ENCODE measurements around the gene KRTAP9-1. TPM values are rescaled to one million over a fixed set of nuclear protein-coding genes. Genes with fewer than 3 reads are reported as not detected.
A peak's percentile ranks its signal among the peaks of the same experiment; 100 is the strongest.
"Not testable (repeated sequence)": the region's sequence is repeated elsewhere in the genome, so short reads cannot be mapped to it uniquely, and the experiment has no call there.

Gene KRTAP9-1, protein sequence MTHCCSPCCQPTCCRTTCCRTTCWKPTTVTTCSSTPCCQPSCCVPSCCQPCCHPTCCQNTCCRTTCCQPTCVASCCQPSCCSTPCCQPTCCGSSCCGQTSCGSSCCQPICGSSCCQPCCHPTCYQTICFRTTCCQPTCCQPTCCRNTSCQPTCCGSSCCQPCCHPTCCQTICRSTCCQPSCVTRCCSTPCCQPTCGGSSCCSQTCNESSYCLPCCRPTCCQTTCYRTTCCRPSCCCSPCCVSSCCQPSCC
- not detected for polyA plus RNA-seq (2013, experiment 1 of 2; ENCODE audit: insufficient read length)
- not detected for polyA plus RNA-seq (2013, experiment 2 of 2; ENCODE audit: insufficient read length)

DNA sequence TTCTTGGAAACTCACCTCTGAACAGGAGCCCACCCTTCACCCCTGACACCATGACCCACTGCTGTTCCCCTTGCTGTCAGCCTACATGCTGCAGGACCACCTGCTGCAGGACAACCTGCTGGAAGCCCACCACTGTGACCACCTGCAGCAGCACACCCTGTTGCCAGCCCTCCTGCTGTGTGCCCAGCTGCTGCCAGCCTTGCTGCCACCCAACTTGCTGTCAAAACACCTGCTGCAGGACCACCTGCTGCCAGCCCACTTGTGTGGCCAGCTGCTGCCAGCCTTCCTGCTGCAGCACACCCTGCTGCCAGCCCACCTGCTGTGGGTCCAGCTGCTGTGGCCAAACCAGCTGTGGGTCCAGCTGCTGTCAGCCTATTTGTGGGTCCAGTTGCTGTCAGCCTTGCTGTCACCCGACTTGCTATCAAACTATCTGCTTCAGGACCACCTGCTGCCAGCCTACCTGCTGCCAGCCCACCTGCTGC, at the start of gene KRTAP9-1:
Gene KRTAP9-1 (plus strand): TSS at position 51 of the 482 bp plus-strand sequence. CDS start 0 bp downstream, at position 51.
- DNase-seq: not testable (repeated sequence)

DNA sequence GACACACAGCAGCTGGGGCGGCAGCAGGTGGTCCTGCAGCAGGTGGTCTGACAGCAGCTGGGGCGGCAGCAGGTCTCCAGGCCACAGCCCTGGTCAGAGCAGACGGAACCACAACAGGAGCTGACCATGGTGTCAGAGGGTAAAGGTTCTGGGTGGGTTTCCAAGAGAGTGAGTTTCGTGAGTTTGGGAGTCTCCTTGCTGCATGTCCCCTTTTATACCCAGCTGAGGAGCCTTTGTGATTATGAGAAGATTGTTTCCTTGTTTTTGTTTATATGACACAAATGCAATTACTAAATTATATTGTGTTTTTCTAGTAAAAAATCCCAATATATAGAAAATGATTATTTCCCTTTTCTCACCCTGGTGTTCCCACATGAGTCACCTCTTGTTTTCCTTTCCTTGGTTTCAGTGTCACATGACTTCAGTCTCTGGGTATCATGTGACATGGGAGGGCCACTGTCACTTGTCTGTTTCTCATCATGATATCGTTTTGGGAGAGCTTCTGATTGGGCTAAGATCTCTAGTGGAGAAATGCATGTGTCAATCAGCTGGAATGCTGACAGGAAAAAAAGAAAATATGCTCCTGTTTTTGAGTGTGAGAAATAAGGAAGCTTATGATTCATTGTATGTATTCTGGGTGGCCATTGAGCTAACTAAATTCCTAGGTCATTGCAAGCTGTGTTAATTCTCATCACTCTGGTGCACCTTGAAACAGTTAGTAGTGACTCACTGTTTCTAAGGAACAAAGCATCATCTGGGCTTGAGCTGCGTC, 49.1 kb upstream of the KRTAP9-1 start, which contains the start of gene KRTAP4-6:
Gene KRTAP4-6 (minus strand): TSS at position 185 of the 772 bp plus-strand sequence. CDS start 57 bp downstream, at position 128.
- peak; percentile 97 for DNase-seq

DNA sequence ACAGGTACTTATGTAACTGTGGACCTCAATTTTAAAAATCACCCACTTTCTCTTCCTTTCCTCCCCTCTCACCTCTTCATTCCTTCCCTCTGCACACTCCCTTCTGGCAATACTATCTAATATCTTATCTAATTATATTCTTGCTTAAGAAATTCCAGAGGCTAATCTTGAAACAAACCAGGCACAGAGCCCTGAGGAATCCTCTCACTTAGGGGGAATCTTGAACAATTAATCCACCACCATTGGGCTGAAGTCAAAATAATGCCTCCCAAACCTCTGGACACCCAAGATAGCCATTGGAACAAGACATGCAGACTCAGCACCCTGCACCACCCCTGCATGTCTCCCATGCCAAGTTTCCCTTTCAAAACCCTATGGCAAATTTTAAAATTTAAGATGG, 48.3 kb upstream of the KRTAP9-1 start:
- no peak for DNase-seq

DNA sequence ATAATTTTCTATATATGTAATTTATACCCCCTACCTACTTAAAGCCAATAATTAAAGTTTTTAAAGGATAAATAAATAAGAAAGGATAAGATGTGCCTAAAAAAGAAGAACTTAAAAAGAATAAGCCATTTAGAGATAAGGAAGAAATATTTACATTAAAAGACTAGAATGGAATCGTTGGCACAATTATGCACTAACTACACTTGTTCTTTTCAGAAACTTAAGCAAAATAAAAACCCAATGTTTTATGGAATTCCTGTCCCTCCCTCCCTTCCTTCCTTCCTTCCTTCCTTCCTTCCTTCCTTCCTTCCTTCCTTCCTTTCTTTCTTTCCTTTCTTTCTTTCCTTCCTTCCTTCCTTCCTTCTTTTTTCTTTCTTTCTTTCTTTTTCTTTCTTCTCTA, 44.8 kb upstream of the KRTAP9-1 start:
- DNase-seq: no peak

DNA sequence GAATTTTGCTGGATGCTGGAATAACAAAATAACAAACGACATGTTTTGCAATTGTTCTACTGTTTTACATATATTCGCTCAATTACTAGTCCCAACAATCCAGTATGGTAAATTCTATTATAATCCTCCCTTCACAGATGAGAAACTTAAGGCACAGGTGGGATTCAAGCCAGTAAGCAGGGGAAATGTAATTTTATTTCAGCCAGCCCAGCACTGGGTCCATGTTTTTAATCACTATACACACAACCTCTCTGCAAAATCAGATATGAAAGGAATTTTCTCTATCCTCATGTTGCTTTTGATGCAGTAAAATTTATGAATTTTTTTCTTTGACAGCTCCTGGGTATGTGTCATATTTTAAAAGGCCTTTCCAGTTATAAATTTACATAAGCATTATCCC, 44.4 kb upstream of the KRTAP9-1 start:
- DNase-seq: no peak

DNA sequence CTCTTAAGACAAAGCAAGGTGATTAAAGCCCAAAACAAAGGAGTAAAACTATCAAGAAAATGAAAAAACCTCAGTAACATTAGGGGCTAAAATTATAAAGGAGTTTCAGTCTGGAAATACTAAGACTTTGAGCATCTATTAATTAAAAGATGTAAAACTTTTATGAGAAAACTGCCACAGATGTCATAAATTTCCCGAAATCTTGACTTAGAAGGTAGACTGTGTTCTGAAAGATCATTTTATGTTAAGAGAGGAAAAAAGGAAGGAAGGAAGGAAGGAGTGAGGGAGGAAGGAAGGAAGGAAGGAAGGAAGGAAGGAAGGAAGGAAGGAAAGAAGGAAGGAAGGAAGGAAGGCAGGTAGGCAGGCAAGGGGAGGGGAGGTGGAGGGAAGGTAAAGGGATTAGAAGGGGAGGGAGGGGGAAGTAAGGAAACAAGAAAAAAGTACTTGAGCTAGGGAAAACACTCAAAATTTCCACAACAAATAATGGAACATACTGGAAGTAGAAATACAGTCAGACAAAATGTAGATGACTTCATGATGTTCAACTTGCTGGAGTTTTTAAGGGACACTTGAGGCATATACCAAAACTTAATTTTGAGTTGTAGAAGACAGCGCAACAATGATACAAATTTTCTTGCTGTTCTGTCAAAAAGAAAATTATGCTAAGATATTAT, 42.0 kb upstream of the KRTAP9-1 start:
- DNase-seq: no peak

DNA sequence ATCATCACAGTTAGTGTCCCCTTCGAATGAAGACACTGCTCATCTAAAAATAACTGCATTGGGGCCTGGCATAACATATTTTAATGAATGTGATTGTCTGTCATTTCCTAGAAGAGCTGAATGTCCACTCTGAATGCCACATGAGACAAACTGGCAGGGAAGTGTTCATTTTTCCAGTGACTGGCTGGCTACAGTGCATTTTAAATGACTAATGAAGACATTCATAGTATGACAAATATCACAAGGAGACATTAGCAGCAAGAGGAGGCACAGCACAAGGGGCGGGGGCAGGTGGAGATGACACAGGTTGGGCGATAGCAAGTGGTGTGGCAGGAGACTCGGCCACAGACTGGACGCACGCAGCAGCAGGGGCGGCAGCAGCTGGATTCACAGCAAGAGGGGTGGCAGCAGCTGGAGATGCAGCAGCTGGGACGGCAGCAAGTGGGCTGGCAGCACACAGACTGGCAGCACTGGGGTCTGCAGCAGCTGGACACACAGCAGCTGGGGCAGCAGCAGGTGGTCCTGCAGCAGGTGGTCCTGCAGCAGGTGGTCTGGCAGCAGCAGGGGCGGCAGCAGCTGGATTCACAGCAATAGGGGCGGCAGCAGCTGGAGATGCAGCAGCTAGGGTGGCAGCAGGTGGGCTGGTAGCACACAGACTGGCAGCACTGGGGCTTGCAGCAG, 40.6 kb upstream of the KRTAP9-1 start:
- DNase-seq: not testable (repeated sequence)

DNA sequence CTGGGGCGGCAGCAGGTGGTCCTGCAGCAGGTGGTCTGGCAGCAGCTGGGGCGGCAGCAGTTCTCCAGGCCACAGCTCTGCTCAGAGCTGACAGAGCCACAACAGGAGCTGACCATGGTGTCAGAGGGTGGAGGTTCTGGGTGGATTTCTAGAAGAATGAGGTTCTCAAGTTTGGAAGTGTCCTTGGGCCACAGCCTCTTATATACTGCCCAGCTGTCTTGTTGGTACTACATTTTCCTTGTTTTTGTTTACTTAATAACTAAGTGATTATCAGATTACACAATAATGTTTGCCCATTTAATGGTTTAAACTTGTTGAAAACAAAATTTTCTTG, 40.1 kb upstream of the KRTAP9-1 start, which contains the start of gene KRTAP4-5:
Gene KRTAP4-5 (minus strand): TSS at position 174 of the 334 bp plus-strand sequence. CDS start 58 bp downstream, at position 116.
- no peak for DNase-seq

DNA sequence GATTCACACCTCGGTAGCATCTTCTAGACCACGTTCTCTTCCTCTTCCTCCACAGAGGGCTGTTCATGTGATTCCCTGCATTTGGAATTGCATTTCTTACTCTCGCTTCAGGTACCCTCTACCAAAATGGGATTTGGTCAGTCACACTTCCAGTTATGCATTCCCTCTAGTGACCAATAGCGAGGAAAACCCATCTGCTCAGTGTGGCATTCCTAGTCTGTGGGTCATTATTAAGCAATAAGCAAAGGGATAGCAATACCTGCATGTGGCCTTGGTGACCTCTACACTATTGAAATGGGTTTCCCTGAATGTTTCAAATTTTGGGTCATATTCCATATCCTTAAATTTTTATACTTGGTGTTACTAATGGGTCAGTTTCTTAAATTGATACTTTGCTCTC, 39.7 kb upstream of the KRTAP9-1 start:
- DNase-seq: no peak

DNA sequence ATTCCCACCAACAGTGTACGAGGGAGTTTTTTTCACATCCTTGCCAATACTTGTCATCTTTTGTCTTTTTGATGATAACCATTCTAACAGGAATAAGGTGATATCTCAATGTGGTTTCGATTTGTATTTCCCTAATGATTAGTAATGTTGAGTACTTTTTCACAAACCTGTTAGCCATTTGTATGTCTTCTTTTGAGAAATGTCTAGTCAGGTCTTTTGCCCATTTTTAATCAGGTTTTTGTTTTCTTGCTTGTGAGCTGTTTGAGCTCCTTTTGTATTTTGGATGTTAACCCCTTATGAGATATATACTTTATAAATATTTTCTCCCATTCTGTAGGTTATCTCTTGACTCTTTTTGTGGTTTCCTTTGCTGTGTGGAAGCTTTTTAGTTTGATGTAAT, 38.2 kb upstream of the KRTAP9-1 start:
- DNase-seq: no peak

DNA sequence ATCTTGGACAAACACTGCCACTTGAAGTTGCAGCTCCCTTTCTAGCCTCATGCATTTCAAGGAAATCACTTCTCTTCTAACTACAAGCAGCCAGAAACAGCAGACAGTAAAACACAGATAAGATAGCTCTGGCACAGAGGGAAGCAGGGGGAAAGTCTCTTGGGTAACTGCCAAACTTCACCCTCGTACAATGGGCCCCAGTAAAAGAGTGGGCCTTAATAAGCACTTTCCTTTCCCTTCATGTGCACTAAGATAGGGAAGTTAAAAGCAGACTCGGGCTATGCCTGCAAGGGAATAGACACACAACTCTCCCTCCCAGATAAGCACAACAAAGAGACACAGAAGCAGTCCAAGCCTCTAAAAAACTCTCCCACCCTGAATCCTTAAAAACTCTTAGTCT, 35.8 kb upstream of the KRTAP9-1 start:
- DNase-seq: no peak

DNA sequence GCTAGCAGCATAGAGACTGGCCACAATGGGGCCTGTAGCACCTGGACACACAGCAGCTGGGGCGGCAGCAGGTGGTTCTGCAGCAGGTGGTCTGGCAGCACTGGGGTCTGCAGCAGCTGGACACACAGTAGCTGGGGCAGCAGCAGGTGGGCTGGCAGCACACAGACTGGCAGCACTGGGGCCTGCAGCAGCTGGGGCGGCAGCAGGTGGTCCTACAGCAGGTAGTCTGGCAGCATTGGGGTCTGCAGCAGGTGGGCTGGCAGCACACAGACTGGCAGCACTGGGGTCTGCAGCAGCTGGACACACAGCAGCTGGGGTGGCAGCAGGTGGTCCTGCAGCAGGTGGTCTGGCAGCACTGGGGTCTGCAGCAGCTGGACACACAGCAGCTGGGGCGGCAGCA, 29.5 kb upstream of the KRTAP9-1 start:
- not testable (repeated sequence) for DNase-seq

DNA sequence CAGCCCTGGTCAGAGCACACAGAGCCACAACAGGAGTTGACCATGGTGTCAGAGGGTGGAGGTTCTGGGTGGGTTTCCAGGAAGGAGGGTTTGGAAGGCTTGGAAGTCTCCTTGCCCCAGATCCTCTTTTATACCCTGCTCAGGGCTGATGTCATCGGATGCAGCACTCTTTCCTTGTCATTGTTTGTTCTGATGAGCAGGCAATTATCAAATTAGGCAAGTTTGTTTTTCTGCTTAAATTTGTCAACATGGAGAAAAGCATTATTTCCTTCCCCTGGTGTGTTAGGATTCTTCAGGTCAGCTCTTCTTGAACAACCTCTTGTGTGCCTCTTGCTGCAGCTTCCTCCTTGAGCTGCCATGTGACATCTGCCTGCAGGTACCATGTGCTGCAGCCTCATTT, 29.0 kb upstream of the KRTAP9-1 start, which contains the start of gene KRTAP4-4:
Gene KRTAP4-4 (minus strand): TSS at position 101 of the 400 bp plus-strand sequence. CDS start 57 bp downstream, at position 44.
- no peak for DNase-seq

DNA sequence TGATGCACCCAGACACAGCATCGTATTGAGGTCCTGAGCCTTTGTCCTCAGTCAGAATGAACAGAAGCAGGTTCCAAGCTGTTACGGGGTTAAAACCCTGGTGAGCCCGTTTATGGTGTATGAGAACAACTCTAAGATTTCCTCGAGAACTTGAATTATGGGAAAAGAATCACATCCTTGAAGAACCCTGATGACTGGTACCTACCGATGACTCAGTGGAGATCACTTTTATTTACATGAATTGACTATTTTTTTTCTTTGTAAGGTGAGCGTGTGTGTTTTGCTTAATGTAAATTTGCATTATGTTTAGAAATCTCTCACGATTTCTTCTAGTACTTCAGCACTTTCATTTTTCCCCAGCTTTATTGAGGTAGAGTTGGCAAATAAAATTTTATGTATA, 25.9 kb upstream of the KRTAP9-1 start:
- DNase-seq: no peak

DNA sequence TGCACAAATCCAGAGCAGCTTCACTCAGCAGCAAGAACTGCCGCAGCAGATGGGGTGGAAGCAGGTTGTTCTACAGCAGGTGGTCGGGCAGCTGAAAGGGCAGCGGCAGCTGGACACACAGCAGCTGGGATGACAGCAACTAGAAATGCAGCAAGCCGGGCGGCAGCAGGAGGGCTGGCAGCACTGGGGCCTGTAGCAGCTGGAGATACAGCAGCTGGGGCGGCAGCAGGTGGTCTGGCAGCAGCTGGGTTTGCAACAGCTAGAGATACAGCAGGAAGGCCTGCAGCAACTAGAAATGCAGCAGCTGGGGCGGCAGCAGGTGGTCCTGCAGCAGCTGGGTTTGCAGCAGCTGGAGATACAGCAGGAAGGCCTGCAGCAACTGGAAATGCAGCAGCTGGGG, 22.1 kb upstream of the KRTAP9-1 start:
- no peak for DNase-seq

DNA sequence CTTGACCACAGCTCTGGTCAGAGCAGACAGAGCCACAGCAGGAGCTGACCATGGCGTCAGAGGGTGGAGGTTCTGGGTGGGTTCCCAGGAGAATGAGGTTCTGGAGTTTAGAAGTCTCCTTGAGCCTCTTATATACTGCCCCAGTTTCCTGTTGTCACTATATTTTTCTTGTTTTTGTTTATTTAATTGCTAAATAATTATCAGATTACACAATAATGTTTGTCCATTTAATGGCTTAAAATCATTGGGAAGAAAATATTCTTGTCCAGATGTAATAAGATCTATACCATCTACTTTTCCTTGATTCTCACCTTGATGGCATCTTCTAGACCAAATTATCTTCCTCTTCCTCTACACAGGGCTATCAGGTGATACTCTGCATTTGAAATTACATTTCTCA, 21.6 kb upstream of the KRTAP9-1 start, which contains the start of gene KRTAP4-3:
Gene KRTAP4-3 (minus strand): TSS at position 101 of the 400 bp plus-strand sequence. CDS start 49 bp downstream, at position 52.
- DNase-seq: no peak

DNA sequence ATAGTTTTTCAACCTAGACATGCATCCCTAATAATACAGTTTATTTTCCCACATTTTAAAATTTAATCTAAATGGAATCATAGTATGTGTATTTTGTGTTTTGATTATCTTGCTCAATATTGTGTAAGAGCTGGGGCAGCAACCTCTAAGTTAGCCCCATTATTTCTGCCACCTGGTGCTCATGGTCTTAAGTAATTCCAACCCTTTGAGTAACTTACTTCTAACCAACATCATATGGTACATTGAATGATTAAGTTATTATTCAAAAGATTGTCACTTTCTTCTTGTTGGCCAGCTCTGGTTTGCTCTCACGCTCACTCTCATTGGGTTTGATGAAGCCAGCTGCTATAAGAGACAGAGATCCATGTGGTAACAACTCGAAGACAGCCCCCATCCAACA, 17.8 kb upstream of the KRTAP9-1 start:
- DNase-seq: peak; percentile 63

DNA sequence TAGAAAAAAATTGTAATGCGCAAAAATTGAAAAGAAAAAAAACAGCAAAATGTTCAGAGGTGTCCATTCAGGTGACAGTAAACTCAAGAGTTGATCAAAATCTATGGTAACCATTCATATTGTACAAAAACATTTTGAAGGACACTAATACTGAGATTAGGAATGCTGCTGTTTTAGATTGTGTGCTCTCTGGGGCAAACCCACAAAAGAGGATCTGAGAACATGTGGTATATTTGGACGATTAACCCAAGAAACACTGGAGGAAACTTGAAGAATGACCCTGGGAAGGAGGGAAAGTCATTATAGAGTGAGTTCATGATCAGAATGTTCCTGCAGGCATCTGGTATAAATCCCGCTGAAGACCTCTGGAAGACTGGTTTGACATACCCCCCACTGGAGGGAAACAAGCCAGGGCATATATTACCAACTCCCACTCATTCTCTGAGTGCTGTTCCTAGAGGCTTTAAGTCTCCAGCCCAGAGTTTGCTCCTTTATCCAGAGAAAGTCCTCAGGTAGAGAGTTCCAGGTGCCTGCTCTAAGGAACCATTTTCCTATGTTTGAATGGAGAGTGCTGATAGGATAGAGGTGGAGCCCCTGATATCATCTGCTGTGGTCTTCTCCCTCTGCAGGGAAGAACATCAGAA, 12.8 kb upstream of the KRTAP9-1 start:
- DNase-seq: no peak

DNA sequence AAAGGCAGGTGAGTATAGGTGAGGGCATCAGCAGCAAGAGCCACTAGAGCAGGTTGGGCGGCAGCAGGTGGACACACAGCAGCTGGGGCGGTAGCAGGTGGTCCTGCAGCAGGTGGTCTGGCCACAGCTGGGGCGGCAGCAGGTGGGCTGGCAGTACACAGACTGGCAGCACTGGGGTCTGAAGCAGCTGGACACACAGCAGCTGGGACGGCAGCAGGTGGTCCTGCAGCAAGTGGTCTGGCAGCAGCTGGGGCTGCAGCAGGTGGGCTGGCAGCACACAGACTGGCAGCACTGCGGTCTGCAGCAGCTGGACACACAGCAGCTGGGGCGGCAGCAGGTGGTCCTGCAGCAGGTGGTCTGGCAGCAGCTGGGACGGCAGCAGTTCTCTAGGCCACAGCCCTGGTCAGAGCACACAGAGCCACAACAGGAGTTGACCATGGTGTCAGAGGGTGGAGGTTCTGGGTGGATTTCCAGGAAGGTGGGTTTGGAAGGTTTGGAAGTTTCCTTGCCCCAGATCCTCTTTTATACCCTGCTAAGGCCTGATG, 11.9 kb upstream of the KRTAP9-1 start, which contains the start of gene KRTAP4-2:
Gene KRTAP4-2 (minus strand): TSS at position 495 of the 545 bp plus-strand sequence. CDS start 57 bp downstream, at position 438.
- DNase-seq: no peak

DNA sequence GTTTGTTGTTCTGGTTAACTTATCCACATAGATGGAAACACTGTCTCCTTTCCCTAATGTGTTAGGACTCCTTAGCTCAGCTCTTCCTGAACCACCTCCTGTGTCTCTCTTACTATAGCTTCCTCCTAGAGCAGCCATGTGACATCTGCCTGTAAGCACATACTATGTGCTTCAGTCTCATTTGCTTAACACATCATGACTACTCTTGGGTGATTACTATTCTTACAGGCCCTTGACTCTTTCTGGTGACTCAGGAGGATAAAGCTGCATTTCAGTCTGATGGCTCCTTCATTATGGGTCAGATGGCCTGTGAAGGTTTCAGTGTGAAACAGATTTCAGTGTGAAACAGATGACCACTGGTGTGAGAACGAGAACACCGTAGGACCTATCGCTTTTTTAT, 11.3 kb upstream of the KRTAP9-1 start:
- peak; percentile 37 for DNase-seq

All from fibroblast of skin of abdomen (primary cell).